ENCODE data around the gene ACSF3.
"Not testable (repeated sequence)": the region's sequence is repeated elsewhere in the genome, so short reads cannot be mapped to it uniquely, and the experiment has no call there.

The ACSF3 gene

DNA sequence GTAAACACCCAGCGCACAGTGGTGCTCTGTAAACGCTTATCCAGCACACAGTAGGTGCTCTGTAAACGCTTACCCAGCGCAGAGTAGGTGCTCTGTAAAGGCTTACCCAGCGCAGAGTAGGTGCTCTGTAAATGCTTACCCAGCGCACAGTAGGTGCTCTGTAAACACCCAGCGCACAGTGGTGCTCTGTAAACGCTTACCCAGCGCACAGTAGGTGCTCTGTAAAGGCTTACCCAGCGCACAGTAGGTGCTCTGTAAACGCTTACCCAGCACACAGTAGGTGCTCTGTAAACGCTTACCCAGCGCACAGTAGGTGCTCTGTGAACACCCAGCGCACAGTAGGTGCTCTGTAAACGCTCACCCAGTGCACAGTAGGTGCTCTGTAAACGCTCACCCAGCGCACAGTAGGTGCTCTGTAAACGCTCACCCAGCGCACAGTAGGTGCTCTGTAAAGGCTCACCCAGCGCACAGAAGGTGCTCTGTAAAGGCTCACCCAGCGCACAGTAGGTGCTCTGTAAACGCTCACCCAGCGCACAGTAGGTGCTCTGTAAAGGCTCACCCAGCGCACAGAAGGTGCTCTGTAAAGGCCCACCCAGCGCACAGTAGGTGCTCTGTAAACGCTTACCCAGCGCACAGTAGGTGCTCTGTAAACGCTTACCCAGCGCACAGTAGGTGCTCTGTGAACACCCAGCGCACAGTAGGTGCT, 92.4 kb downstream of the ACSF3 start:
- not testable (repeated sequence) for DNase-seq (ENCODE audit: extremely low read depth in 1 of 2, low read depth in 1 of 2)

- DNase-seq (ENCODE audit: extremely low read depth in 1 of 2, low read depth in 1 of 2): not testable (repeated sequence)
These were observed 93.0 kb downstream of the ACSF3 start for GRCh38 chr16:89186593-89187031.

DNA sequence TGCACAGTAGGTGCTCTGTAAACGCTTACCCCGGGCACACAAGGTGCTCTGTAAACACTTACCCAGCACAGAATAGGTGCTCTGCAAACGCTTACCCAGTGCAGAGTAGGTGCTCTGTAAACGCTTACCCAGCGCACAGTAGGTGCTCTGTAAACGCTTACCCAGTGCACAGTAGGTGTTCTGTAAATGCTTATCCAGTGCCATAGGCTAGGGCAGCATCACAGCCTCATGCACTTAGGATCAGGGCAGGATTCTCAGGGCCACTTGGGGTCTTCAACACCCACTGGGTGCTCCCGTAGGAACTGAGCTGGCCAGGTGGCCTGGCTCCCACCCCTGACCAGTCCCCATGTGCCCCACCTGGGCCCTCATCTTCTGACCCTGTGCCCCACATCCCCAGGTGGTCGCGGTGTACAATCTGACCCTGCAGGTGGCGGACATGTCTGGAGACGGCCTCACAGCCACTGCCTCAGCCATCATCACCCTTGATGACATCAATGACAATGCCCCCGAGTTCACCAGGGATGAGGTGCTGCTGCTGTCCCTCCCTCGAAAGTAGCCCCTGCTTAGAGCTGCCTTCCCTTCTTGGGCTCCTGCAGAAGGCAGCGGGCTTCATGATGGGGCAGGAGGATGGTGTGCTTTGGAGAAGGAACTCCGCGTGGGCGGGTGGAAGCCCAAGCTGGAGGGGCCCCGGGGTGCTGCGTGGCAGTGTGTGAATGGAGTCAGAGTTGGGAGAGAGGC, 93.5 kb downstream of the ACSF3 start:
- DNase-seq (ENCODE audit: extremely low read depth in 1 of 2, low read depth in 1 of 2): no peak

GRCh38 chr16:89187770-89188392, 94.2 kb downstream of the ACSF3 start:
- no peak for DNase-seq (ENCODE audit: extremely low read depth in 1 of 2, low read depth in 1 of 2)

- DNase-seq (ENCODE audit: extremely low read depth in 1 of 2, low read depth in 1 of 2): not testable (repeated sequence)
These were observed 95.1 kb downstream of the ACSF3 start for GRCh38 chr16:89188471-89189357.

DNA sequence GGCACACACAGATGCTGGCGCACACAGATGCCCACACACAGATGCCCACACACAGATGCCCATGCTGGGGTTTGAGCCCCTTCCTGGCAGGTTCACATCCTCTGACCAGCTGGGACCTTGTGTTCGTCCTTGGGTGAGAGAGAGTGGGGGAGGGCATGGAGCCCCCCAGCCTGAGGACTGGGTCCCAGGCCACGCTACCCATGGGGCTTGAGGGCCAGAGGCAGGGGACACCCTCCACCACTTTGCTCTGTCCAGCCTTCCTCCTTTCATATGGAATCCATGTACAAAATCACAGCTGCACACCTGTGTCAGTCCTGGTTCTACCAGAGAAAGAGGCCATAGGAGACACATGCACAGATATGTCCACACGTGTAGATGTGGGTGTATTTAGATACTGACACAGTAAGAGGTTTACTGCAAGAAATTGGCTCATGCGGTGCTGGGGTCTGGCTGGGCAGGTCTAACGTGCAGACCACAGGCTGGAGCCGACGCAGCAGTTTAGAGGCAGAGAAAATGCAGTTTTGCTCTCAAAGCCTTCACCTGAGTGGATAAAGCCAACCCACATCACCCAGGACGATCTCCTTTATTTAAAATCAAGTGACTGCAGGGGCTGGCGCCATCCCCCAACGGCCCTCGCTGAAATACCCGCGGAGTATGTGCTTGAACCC, 95.8 kb downstream of the ACSF3 start:
- DNase-seq (ENCODE audit: extremely low read depth in 1 of 2, low read depth in 1 of 2): no peak

- DNase-seq (ENCODE audit: extremely low read depth in 1 of 2, low read depth in 1 of 2): no peak
These were observed 96.7 kb downstream of the ACSF3 start for GRCh38 chr16:89190150-89190958.

DNA sequence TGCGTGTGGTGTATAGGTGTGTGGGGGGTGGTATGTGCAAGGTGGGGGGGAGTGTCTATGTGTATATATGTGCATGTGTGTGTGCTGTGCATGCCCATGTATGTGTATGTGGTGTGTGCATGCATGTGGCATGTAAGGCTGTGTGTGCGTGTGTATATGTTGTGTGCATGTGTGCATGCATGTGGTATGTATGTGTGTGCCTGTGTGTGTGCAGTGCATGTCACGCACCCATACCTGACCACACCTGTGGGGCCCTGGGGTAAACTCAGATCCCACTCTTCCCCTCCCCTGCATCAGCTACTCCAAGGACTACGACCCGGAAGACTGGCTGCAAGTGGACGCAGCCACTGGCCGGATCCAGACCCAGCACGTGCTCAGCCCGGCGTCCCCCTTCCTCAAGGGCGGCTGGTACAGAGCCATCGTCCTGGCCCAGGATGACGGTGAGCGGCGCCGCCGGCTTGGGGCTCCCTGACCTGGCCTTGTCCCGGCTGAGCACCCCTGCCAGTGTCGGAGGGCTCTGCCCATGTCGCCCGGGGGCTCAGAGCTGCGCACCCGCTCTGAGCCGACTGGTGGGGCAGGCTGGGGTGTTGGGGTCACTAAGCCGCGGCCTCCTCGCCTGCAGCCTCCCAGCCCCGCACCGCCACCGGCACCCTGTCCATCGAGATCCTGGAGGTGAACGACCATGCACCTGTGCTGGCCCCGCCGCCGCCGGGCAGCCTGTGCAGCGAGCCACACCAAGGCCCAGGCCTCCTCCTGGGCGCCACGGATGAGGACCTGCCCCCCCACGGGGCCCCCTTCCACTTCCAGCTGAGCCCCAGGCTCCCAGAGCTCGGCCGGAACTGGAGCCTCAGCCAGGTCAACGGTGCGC, 97.6 kb downstream of the ACSF3 start:
- no peak for DNase-seq (ENCODE audit: extremely low read depth in 1 of 2, low read depth in 1 of 2)

- no peak for DNase-seq (ENCODE audit: extremely low read depth in 1 of 2, low read depth in 1 of 2)
These were observed 98.2 kb downstream of the ACSF3 start for GRCh38 chr16:89191901-89192185.

GRCh38 chr16:89192186-89192955, 98.7 kb downstream of the ACSF3 start:
- peak; percentile 57 to 68 for DNase-seq (ENCODE audit: extremely low read depth in 1 of 2, low read depth in 1 of 2)

- peak in 1 of 2 donors; percentile 50 for DNase-seq (ENCODE audit: extremely low read depth in 1 of 2, low read depth in 1 of 2)
These were observed 99.4 kb downstream of the ACSF3 start for GRCh38 chr16:89192956-89193575.

GRCh38 chr16:89193576-89194293, 100.1 kb downstream of the ACSF3 start:
- DNase-seq (ENCODE audit: extremely low read depth in 1 of 2, low read depth in 1 of 2): no peak

GRCh38 chr16:89194340-89195311, 101.0 kb downstream of the ACSF3 start:
- no peak for DNase-seq (ENCODE audit: extremely low read depth in 1 of 2, low read depth in 1 of 2)

DNA sequence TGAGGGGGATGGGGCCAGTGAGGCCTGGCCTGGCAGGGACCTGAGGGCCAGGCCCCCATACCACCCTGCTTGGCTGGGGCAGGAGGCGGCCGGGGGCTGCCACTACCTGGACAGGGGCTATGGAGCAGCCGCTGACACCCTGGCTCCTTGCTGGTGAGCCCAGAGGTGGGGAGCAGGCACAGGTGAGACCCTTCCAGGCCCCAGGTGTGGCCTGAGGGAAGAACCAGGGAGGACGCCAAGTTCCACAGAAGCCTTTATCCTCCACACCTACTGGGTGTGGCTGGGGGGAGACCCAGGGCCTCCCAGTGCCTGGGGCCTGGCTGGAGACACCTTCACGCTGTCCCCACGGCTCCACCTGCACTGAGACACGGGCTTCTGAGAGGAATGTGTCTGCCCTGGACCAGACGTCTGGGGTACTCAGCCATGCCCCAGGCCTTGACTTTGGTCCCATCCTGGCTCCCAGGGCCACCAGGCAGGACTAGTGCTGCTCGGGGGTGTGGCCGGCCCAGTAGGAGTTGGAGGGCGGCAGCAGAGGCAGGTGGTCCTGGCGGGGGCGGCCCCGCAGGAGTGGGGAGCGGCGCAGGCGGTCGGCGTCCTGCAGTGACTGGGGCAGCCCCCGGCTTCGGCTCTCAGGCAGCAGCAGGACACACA, 102.0 kb downstream of the ACSF3 start:
- DNase-seq (ENCODE audit: extremely low read depth in 1 of 2, low read depth in 1 of 2): no peak

GRCh38 chr16:89197033-89197632, 103.5 kb downstream of the ACSF3 start:
- no peak for DNase-seq (ENCODE audit: extremely low read depth in 1 of 2, low read depth in 1 of 2)
